Measurements from ENCODE around the gene RPL11. TPM values are rescaled to one million over a fixed set of nuclear protein-coding genes. Genes with fewer than 3 reads are reported as not detected.

RPL11 gene
- total and polyA plus RNA-seq, 4 donors, result 270 to 816 (median 501) TPM

- TF ChIP-seq, protein P1, sequence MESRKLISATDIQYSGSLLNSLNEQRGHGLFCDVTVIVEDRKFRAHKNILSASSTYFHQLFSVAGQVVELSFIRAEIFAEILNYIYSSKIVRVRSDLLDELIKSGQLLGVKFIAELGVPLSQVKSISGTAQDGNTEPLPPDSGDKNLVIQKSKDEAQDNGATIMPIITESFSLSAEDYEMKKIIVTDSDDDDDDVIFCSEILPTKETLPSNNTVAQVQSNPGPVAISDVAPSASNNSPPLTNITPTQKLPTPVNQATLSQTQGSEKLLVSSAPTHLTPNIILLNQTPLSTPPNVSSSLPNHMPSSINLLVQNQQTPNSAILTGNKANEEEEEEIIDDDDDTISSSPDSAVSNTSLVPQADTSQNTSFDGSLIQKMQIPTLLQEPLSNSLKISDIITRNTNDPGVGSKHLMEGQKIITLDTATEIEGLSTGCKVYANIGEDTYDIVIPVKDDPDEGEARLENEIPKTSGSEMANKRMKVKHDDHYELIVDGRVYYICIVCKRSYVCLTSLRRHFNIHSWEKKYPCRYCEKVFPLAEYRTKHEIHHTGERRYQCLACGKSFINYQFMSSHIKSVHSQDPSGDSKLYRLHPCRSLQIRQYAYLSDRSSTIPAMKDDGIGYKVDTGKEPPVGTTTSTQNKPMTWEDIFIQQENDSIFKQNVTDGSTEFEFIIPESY (IDR thresholded peaks at IDR 0.05), result no peak
- TF ChIP-seq FOXA1 (IDR thresholded peaks at IDR 0.05) (no peak), FOXA2 (IDR thresholded peaks at IDR 0.05) (no peak), CTCF (IDR thresholded peaks at IDR 0.05; ENCODE audit: low read depth, low read length, missing input control) (no peak)
Measured at GRCh38 chr1:23742670-23743286, 51.2 kb downstream of the RPL11 start (continued).

DNA sequence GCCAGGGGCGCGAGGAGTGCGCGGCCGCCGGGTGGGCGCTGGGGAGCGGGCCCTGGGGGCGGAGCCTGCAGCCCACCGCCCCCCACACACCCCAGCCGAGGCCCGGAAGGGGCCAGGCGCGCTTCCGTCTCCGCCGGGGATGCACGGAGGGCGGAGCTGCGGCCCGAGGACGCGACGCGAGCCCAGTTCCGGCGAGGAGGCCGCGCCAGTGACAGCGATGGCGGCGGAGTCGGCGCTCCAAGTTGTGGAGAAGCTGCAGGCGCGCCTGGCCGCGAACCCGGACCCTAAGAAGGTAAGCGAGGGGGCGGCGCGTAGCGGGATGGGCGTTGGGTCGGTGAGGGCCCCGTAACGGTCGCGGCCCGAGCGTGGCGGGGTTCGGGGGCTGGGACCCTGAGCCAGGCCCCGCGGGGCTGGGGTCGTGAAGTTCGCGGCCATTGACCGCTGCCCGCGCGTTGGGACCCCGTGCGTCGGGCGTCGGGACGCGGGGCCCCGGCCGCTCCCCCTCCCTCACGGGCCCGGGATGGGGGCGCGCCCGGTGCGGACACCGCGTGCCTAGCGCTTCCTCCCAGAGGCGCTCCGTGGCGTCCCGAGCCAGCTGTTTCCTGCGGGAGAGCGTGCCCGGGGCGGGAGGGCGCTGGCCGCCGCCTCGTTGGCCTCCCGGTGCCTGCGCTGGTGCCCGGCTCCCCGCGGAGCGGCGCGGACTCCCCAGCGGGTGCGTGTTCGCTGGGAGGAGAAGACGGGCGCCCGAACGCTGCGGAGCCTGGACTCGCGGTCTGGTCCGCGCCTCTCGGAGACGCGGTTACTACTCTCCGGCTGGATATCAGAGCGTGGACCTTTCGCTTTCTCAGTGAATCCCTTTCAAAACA is 51.9 kb downstream of the RPL11 start, which contains the start of gene ELOA:
Gene ELOA, plus strand, starts transcription at position 185 of the 866 bp plus-strand sequence. Its CDS starts 33 bp downstream, at position 218.
- H3K4me1 ChIP-seq (ENCODE audit: control insufficient read depth in 4 of 4, insufficient read depth in 4 of 4, low read length in 3 of 4), result peaks cover 3 to 50% (median 31%) of the 10 kb centered on the region in 4 donors

More for the DNA sequence above, 51.9 kb downstream of the RPL11 start, which contains the start of gene ELOA:
- Histone ChIP-seq H3K27ac (ENCODE audit: low read depth in 1 of 2, low read length in 2 of 2) (peak within 1 kb of the TSS; percentile 82 to 95), H3K27me3 (ENCODE audit: control insufficient read depth in 4 of 4, insufficient read depth in 4 of 4, low read length in 3 of 4) (no peaks in the 10 kb centered on the region), H3K9ac (ENCODE audit: low read depth in 1 of 2, low read length in 2 of 2) (peak within 1 kb of the TSS; percentile 58 to 79), H3K9me3 (ENCODE audit: control insufficient read depth in 4 of 4, low read length in 3 of 4) (no peaks in the 10 kb centered on the region), H3K36me3 (ENCODE audit: control insufficient read depth in 4 of 4, insufficient read depth in 3 of 4, low read depth in 1 of 4, low read length in 3 of 4) (peaks cover 0 to 6% (median 3%) of the 10 kb centered on the region in 4 donors), H3K4me3 (ENCODE audit: low read depth in 1 of 3, low read length in 3 of 3) (peak within 1 kb of the TSS; percentile 70 to 98 (median 89))
- TF ChIP-seq JUND (IDR thresholded peaks at IDR 0.05) (no peak), YY1 (IDR thresholded peaks at IDR 0.05) (peak; percentile 85), GABPA (IDR thresholded peaks at IDR 0.05 in 1 of 2, conservative IDR thresholded peaks at IDR 0.05 in 1 of 2) (peak in 1 of 2 donors; percentile 88), SP1 (IDR thresholded peaks at IDR 0.05) (no peak), HNF4A (conservative IDR thresholded peaks at IDR 0.05) (no peak), HNF4G (IDR thresholded peaks at IDR 0.05) (no peak), FOXA2 (IDR thresholded peaks at IDR 0.05) (no peak), CTCF (IDR thresholded peaks at IDR 0.05; ENCODE audit: low read depth, low read length, missing input control) (no peak), TAF1 (conservative IDR thresholded peaks at IDR 0.05) (no peak)
- TF ChIP-seq, protein P1 (IDR thresholded peaks at IDR 0.05), result no peak
- peak; percentile 73 for DNase-seq (ENCODE audit: low spot score)
- under 1% methylated on average over 119 of the region's 119 CpGs for WGBS
